ENCODE measurements around the gene CRYBA2.

CRYBA2 gene

DNA sequence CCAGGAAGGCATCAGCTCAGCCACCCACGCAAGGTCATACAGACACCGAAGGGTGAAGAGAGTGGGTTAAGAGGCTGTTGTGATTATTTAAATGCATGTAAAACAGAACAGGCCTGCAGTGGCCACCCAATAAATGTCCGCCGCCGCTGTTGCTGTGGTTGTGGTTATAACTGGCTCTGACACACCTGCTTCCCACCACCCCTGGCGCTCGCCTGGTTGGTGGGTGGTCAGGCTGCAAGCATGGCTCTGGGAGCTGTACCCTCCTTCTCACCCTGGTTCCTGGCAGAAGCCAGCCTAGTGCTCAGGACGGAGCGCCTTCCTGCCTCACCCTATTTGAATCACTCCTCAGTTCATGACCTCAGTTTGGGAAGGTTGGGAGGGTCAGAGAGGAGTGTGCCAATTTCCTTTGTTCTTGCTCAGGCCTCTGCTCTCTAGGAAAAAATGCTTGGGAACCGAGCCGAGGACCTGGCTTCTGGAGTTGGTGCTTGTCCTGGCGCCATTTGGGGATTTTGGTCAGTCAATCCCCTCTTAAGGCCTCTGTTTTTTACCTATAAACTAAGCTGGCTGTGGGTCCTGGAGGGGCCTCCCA lies 5.3 kb upstream of the CRYBA2 start:
- no peak for DNase-seq

DNA sequence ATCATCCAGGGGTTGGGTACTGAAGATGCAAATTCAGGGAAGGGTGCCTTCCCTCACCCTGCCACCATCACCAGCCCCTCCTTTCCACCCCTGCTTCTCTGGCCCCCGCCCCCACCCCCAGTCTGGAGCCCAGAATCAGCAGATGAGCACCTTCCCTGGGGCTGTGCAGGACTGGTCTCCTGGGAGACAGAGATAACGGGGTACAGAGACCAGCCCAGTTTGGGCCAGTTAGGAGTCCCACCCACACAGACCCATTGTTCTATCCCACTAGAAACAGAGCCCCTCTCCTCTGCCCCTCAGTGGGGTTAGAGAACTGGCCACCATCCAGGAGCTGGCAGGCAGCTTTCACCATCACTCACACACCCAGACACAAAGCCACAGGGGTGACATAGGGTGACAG lies 4.5 kb upstream of the CRYBA2 start:
- DNase-seq: no peak

DNA sequence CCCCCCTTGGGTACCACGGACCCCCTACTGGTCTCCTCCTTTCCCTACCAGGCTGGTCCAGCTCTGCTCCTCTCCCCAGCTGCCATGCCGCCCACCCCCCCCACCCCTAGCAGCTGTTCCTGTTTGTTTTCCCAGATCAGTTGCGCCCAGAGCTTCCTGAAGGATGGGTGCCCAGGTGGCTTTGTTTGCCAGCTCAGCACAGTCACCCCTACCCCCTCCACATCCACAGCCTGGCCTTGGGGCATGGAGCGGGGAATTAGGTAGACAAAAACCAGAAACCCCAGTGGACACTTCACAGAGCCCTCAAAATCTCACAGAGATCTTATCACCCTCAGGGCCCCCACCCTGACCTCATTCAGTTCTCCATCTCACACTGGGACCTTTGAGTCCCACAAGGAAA lies 3.7 kb upstream of the CRYBA2 start:
- no peak for DNase-seq

DNA sequence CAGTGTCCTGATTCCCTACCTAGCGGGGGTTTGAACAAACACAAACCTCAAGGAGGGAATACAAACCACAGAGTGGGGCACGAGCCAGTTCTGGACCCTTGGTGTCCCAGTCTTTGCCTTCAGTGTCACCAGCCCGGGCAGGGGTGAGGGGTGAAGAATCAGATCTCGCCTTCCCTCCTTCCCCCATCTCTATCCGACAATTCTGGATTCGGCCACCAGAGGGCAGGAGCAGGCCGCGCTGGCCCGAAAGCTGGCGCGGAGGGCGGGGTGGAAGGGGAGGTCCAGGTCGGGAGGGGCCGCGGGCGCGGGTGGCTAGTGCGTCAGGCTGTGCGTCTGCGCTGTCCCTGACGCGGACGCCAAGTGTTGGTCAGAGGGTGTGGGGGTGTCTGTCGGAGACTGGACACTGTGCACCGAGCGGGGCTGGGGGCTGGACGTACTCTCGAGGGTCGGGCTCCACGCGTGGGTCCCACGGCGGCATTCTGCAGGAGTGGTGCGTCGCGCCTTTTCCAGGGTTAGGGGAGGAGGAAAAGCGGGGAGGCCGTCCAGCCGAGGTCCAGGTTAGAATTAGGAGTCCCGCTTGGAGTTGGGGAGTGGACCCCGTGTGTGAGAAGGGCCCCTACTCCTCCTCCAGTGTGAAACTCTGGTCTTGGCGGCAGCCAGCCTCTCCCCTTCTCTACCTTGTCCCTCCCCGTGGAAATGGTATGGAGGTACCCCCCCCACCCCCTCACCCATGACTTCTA lies 2.9 kb upstream of the CRYBA2 start:
- peak; percentile 49 for DNase-seq

DNA sequence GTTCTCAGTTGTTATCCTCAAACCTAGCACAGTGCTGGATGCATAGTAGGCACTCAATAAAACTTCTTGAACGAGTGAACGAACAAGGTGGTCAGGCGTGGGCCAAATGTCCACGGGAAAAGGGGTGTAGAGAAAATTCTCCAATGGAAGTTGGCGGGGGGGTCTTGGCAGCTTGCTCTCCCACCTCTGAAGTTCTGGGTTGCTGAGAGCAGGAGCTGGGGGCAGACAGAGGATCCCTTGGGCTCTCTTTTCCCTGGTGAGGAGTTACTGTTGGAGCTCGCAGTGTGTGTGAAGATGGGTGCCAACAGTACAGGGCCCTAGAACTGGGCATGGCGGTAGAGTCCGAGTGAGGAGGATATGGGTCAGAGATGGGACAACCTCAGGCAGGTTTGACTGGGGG lies 2.3 kb upstream of the CRYBA2 start:
- no peak for DNase-seq

DNA sequence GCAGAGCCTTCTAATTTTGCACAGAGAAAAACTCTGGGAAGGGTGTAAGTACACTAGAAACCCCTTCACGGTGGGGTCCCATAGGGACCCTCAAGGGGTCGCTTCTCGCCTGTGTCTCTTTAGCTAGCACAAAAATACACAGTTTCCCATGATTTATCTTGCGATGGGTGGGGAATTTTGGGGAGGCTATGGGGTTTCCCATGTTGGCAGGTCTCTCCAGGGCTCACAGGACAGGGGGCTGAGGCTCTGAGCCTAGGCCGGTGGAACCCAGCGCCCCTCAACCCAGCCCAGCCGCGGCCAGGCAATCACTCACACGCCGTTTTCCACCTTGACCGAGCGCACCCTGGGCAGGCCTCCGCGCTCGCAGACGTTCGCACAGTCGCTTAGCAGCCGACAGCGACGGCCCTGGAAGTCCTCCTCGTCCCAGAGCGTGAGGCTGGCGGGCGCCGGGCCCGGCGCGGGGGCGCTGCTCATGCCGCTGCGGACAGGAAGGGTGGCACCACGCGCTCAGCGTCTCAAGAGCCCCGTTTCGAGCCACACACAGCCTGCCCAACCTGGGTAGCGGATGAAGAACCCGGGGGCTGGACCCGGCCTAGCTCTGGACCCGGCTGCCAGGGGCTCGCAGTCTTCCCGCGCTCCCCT lies 398 bp downstream of the CRYBA2 start:
- no peak for DNase-seq

DNA sequence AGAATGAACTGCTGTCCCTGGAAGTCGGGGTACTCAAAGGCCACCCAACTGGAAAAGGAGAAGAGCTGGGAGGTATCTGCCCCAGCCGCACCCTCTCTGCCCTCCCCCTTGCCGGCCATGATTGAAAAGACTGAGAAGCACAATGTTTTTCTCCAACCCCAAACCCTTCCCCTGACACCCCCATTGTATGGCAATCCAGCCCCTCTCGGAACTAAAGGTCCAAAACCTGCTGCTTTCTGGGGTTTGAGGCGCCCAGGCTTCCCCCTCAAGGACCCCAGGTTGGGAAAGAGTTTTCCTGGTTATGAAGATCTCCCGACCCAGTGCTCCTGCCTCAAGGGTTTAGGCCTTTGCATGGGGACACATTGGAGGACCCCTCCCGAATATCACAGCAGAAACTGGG lies 1.0 kb downstream of the CRYBA2 start:
- no peak for DNase-seq

DNA sequence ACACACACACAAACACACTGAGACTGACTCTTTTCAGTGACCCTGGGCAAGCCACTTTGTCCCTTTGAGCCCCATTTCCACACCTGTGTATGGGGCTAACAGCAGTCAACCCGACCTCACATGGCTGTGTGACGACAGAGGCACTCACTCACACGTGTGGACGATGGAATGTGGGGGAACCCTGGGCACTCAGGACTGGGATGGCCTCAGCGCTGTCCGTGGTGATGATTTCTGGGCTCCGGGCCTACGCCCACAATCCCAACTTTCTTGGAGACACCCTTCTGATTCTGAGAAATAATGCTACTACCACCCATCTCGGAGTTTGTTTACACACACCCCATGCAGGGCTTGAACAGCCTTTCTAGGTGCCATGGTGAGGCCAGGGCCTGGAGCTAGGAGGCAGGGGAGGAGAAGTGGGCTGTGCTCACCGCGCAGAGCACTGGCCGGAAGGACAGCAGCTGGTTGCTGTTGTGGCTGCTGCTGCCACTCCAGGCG lies 1.5 kb downstream of the CRYBA2 start:
- no peak for DNase-seq

DNA sequence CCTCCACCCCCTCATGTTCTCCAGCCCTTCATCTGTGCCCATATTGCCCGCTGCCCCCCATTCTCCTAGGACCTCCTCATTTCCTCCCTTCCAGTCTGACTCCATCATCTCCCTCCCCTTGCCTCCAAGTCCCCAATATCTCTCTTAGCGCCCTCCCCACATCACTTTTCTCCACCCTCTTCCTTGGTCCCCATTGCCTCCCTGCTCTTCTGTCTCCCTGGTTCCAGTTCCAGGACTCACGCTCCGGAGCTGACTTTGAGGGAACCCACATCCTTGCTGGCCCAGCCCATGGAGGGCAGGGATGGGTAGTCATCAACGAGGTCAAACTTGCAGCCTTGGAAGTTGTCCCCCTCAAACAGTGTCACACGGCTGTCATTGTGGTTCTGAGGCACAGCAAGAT lies 2.6 kb downstream of the CRYBA2 start:
- no peak for DNase-seq

DNA sequence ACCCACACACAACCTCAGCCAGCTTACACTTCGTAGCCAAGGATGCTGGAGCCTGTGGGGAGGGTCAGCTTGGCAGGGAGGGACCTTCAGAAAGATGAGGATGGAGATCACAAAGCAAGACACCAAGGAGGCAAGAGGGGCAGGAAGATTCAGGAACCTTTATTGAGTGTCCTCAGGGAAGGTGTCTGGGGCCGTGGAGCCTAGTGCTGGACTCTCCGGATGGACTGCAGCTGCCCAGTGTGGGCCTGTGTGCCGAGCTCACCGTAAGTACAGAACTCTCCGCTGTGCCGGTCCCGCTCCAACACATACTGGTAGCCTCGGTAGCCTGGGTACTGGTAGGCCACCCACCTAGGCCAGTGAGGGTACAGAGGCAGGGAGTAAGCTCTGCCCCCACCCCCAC lies 3.2 kb downstream of the CRYBA2 start:
- DNase-seq: no peak

DNA sequence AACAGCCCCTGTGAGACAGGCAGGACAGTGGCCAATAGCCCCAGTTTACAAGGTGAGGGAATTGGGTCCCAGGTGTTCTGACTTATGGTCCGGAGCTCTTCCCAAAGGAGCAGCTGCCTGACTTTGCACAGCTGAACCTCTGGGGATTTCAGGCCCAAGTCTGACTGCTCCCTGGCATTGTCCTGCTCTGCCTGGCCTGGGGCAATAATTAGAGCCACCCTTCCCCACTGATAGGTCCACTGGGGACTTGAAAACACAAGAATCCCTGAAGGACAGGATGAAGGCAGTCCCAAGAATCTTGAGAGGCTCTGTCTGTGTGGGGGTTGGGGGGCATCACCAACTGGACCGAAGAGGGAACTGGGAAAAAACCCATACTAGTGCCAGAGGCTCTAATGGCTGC lies 4.6 kb downstream of the CRYBA2 start:
- DNase-seq: no peak

DNA sequence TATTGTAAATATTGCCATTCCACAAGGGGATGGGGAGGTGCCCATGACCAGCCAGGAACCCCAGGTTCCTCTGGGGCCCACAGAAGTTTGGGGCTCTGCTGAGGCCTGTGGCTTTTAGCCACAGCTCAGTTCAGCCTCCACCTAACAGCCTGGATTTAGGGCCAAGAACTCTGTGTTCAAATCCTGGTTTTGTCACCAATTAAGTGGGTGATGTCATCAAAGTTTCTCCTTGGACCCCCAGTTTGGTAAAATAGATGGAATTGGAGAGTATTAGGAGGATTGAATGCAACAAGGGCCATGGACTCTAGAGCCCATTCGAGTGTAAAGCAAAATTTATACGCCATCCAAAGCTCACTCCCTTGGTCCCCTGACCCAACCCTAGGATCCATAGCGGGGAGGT lies 5.1 kb downstream of the CRYBA2 start:
- DNase-seq: no peak

DNA sequence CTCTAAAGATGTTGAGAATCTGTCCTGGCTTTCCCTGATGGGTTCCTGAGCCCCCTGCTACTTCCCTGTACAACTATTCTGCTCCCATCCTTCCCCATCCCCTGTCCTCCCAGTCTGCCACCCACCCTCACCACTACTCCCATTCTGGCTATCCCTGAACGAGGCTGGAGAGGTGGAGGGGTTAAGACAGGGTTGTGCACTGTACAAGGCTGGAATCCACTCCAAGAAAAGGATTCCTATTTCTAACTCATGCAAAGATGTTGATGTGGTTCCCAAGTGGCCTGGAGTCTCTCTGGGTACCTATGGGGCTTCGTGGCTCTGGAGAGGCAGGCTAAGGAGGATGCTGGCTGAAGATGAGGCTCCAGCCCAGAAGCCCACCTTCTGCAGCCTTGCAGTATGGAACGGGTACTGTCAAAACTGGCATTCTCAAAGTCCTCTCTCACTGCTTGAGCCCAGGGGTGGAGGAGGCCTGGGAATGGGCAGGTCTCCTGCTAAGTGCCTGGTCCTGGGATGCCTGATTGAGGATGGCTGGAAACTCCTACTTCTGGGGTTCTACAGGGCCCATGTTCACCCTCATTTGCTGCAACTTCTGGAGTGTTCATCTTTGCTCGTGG lies 7.0 kb downstream of the CRYBA2 start:
- no peak for DNase-seq

DNA sequence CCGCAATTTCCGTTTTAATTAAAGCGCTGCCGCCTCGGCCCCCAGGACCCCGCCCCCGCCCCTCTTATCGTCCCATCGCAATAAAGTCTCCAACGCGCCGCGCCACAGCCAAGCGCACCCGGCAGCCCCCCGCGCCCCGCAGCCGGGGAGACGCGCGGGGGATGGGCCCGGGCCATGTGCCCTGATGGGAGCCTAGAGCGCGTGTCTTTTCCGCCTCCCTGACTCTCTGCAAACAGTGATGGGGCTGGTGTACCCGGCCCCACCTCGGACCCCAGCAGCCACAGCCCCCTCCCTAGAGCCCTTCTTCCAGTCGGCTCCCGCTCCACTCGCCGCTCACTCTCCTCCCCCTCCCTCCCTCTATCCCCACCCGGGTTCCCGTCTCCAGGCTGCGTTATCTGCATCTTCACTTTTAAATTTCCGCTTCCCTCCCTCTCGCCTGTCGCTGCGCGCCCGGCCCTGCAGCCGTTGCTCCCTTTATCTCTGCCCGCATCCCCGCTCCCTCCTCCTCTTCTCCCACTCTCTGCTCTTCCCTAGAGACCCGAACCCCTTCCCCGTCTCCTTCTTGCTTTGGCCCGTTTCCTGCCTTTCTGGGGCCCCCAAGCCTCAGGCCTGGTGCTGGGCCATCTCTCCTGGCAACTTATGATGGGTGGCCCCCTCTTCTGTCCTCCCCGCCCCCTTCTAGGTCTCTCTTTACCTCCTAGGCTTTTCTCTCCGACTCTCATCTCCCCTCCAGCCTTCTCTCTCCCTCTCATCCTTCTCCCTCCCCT lies 7.7 kb downstream of the CRYBA2 start:
- no peak for DNase-seq

DNA sequence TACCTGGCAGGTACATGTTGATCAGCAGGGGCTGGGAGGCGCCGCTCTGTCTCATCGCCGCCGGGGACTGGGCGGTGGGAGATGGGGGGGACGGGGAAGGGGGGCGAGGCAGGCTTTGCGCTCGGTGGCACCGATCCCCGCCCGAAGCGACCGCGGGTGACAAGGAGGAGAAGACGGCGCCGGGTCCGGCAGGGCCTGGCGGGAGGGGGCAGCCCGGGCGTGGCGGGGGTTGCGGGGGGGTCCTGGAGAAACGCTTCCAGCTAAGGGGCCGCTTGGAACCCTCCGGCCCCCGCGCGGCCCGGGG lies 8.2 kb downstream of the CRYBA2 start, which contains the start of gene FEV:
FEV (minus strand) TSS at position 164 of the 304 bp plus-strand sequence; CDS start at position 55, 109 bp downstream.
- no peak for DNase-seq

DNA sequence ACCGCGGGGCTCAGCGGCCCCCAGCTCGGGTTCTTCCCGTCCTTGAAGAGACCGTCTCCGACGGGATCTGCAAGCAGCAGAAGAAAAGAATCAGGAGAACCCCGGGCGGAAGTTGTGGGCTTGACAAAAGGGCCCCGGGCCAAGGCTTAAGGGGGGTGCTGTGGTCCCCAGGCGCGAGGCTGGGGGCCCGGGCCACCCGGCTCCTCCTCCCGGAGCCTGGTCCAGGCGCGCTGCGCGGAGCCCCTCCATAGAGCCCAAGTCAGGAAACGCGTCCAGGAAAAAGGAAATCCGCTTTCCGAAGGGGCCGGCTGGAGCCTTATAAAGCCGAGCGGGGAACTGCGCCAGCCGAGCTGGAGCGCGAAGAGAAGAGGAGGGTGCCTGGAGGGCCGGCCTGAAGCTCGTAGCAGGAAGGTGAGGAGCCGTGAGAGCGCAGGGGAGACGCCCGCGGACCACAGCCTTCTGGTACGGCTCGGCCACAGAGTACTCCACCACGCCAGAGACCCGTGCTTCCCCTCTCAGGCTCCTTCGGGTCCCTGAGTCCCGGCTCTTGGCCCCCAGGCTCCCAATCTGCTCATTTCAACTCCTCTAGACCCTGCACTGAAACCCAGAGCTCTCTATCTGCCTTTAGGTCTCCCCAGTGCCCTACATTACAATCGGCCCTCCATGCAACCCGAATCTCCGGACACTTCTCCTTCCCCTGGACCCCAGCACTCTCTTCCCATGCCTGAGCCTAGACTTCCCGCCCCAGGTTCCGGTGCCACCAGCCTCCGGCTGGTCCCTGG lies 8.8 kb downstream of the CRYBA2 start:
- peak; percentile 7 for DNase-seq

DNA sequence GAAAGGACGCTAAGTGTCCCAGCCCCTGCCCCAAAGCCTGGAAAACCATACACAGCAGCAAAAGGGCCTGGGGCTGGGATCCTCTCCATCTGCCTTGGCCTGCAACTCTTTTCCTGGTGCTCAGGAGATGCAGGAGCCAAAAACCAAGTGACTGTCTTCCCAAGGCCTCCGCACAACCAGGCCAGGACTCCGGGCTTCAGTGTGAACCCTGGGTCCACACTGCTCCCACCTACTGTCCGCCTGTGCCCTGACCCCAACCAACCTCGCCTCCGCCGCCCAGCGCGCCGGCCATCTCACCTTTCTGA lies 9.3 kb downstream of the CRYBA2 start:
- DNase-seq: no peak

DNA sequence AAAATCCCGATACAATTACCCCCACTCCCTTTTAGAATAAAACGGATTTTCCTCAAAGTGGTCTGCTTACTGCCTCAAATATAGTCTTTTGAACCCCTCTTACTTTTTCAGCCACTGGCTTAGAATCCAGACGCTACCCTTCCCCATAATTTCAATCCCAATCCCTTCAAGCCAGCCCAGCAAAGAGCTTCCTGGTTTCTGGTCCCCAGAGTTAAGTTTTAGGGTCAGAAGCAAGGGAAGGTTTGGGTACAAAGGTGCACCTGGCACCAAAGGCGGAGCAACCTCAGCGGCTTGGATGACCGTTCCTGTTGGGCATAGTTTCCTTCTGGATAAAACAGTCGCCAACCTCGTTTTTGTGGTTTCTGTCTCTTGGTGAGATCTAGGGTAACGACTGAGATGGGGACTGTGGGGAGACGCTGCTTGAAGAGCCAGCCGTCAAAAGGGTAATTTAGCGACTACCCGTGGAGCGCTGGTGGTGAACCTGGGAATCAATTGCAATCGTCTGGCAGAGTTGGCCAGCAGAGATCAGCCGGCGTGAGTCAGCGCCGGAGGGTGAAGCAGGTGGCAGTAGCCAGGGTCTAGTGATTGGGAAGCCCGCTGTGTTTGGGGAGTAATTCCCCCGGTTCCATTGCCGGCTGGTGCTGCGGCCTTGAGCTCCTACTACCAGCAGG lies 9.8 kb downstream of the CRYBA2 start:
- peak; percentile 5 for DNase-seq

DNA sequence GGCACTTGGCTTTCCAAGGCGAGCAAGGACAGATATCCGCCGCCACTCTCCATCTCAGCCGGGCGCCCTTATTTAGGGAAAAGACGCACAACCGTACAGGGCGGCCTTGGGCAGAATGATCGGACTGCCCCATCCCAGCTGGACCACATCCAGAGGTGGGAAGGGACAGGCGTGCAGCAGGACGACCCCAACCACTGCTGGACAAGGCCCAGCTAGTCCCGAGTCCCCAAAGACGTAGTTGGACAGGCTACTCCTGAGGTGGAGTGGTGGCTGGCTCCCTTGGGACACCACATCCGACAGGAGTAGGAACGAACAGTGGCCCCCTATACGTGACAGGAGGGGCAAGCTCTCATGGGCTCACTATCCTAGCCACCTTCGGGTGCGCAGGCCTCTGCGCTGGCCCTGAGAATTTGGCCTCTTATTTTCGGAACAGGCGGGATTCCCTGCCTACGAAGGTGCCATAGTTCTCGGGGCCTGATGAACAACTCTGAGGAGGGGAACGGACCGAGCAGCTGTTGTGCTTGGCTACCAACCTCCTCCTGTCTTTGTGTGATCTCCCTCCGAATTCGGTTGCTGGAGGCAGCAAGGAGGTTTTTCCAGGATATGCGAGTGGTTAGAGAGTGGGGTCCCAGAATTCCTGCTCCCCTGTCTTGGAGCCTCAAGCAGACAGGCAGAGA lies 10.5 kb downstream of the CRYBA2 start:
- DNase-seq: no peak

DNA sequence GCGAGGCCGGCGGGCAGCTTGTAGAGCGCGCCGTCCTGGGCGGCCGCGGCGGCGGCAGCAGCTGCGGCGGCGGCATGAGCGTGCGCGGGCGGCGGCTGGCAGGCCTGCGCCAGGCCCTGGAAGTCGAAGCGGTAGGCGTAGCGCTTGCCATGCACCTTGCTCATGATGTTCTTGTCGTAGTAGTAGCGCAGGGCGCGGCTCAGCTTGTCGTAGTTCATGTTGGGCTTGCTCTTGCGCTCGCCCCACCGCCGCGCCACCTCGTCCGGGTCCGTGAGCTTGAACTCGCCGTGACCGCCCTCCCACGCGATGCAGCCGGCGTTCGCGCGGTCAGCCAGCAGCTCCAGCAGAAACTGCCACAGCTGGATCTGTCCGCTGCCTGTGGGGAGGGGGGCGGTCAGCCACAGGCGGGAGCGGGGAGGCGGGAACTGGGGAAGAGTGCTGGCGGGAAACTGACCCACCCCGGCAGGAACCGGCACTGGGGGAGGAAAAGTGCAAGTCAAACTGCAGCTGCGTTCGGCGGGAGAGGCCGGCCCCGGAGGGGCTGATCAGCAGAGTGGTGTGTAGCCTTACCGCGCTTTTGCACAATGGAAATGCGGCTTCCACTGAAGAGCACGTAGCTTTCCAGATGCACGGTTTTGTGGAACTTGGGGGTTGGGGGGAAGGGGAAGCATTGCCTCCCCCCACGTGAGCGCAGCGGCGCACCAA lies 11.2 kb downstream of the CRYBA2 start:
- DNase-seq: peak; percentile 70

DNA sequence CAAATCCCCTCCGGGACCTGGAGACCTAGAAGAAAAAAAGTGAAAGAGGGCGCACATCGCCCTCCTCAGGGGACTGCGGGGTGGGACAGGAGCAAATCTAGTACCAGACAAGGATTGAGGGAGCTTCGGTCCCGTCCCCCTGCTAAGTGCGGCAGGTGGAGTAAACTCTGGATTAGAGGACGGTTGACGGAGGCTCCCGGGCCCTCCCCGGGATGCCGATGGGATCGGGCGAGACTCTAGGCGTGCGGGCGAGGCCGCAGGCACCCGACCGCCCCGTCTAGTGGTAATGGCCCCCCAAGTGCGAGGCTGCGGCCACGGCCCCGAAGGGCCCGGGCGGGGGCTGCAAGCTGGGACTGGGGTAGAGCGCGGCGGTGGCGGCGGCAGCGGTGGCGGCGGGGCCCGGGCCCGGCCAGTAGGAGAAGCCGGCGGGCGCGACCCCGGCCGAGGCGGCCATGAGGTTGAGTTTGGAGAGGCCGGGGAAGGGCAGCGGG lies 11.8 kb downstream of the CRYBA2 start:
- DNase-seq: no peak

Data from MV-4-11 (cell line).